ENCODE data around the gene BRMS1. TPM values are rescaled to one million over a fixed set of nuclear protein-coding genes. Genes with fewer than 3 reads are reported as not detected.
A peak's percentile ranks its signal among the peaks of the same experiment; 100 is the strongest.

Gene BRMS1
- total RNA-seq, 1 donor: 43.1 TPM

- Histone ChIP-seq H3K27ac (ENCODE audit: low read depth, low read length) (no peak within 1 kb of the TSS), H3K4me2 (ENCODE audit: insufficient read depth, low read length) (peak within 1 kb of the TSS; percentile 73)
These were observed 26.9 kb upstream of the BRMS1 start, which contains the start of gene SLC29A2 for GRCh38 chr11:66371627-66372415. SLC29A2 (minus strand) TSS chr11:66371760; CDS start chr11:66371591, 169 bp downstream.

GRCh38 chr11:66369073-66369894, 24.4 kb upstream of the BRMS1 start:
- Histone ChIP-seq H3K4me1 (ENCODE audit: insufficient read depth, low read length) (peaks cover 26% of the 10 kb centered on the region), H3K4me3 (ENCODE audit: insufficient read depth, low read length) (no peak overlapping the region), H2AFZ (ENCODE audit: low read length) (no peak overlapping the region), H4K20me1 (ENCODE audit: insufficient read depth, low read length) (no peaks in the 10 kb centered on the region), H3K27ac (ENCODE audit: low read depth, low read length) (no peak overlapping the region), H3K27me3 (ENCODE audit: insufficient read depth, low read length) (peaks cover 33% of the 10 kb centered on the region), H3K4me2 (ENCODE audit: insufficient read depth, low read length) (no peak overlapping the region), H3K36me3 (ENCODE audit: insufficient read depth, low read length) (no peaks in the 10 kb centered on the region), H3K79me2 (ENCODE audit: insufficient read depth, low read length) (no peaks in the 10 kb centered on the region), H3K9me3 (ENCODE audit: low read depth, low read length) (no peaks in the 10 kb centered on the region)
- TF ChIP-seq CTCF (IDR thresholded peaks at IDR 0.05; ENCODE audit: extremely low read depth, low read depth, low read length): no peak
- peak; percentile 70 for DNase-seq (ENCODE audit: insufficient read length, low spot score, missing footprints)

More at GRCh38 chr11:66371627-66372415, 26.9 kb upstream of the BRMS1 start, which contains the start of gene SLC29A2:
- Histone ChIP-seq H2AFZ (ENCODE audit: low read length) (peak within 1 kb of the TSS; percentile 50), H3K27me3 (ENCODE audit: insufficient read depth, low read length) (peaks cover 34% of the 10 kb centered on the region), H3K4me3 (ENCODE audit: insufficient read depth, low read length) (peak within 1 kb of the TSS; percentile 65), H4K20me1 (ENCODE audit: insufficient read depth, low read length) (no peaks in the 10 kb centered on the region), H3K36me3 (ENCODE audit: insufficient read depth, low read length) (no peaks in the 10 kb centered on the region), H3K79me2 (ENCODE audit: insufficient read depth, low read length) (no peaks in the 10 kb centered on the region), H3K4me1 (ENCODE audit: insufficient read depth, low read length) (peaks cover 26% of the 10 kb centered on the region), H3K9me3 (ENCODE audit: low read depth, low read length) (no peaks in the 10 kb centered on the region)
- DNase-seq (ENCODE audit: insufficient read length, low spot score, missing footprints): peak; percentile 54
- no peak for TF ChIP-seq CTCF (IDR thresholded peaks at IDR 0.05; ENCODE audit: extremely low read depth, low read depth, low read length)

- Histone ChIP-seq H3K27me3 (ENCODE audit: insufficient read depth, low read length) (peaks cover 25% of the 10 kb centered on the region), H3K4me2 (ENCODE audit: insufficient read depth, low read length) (no peak overlapping the region), H4K20me1 (ENCODE audit: insufficient read depth, low read length) (no peaks in the 10 kb centered on the region), H3K27ac (ENCODE audit: low read depth, low read length) (no peak overlapping the region), H3K4me1 (ENCODE audit: insufficient read depth, low read length) (peaks cover 26% of the 10 kb centered on the region), H3K4me3 (ENCODE audit: insufficient read depth, low read length) (no peak overlapping the region), H3K9me3 (ENCODE audit: low read depth, low read length) (no peaks in the 10 kb centered on the region), H3K36me3 (ENCODE audit: insufficient read depth, low read length) (no peaks in the 10 kb centered on the region), H3K79me2 (ENCODE audit: insufficient read depth, low read length) (no peaks in the 10 kb centered on the region), H2AFZ (ENCODE audit: low read length) (no peak overlapping the region)
- no peak for TF ChIP-seq CTCF (IDR thresholded peaks at IDR 0.05; ENCODE audit: extremely low read depth, low read depth, low read length)
- DNase-seq (ENCODE audit: insufficient read length, low spot score, missing footprints): no peak
These were observed 23.6 kb upstream of the BRMS1 start for GRCh38 chr11:66368484-66368883.
